Activated CD8-positive, alpha-beta memory T cell treated with anti-CD3 and anti-CD28 coated beads, Interleukin-2, amount 10 ng/mL, durations not matched to agents 7 days and 5 days (primary cell): ENCODE results near the gene THOP1. TPM values are rescaled to one million over a fixed set of nuclear protein-coding genes. Genes with fewer than 3 reads are reported as not detected.

Experiments used
- ATAC-seq: fragments of 150-1000 bp; cut with Tn5 transposase; one replicate; pipeline ENCODE4 v1.10.0; 2021; ENCODE audit warnings: moderate library complexity
- CTCF ChIA-PET: fragments of 350-600 bp; sonication (Branson Sonifier 250); formaldehyde crosslinking; loops from one replicate; lab custom pipeline; 2021; ENCODE audit warnings: antibody characterized with exemption; lab: Charles Lee
- DNase-seq: peaks from one replicate; pipeline ENCODE4 v3.0.0-alpha.2; 2020
- H3K27ac Mint-ChIP-seq: one replicate; pipeline ENCODE4 v1.8.0; 2021; ENCODE audit warnings: mild to moderate bottlenecking, mixed read lengths
- H3K27me3 Mint-ChIP-seq: one replicate; pipeline ENCODE4 v1.8.0; 2021; ENCODE audit warnings: mixed read lengths
- H3K36me3 Mint-ChIP-seq: one replicate; pipeline ENCODE4 v1.8.0; 2021; ENCODE audit warnings: mild to moderate bottlenecking, mixed read lengths
- H3K4me1 Mint-ChIP-seq: one replicate; pipeline ENCODE4 v1.8.0; 2021; ENCODE audit warnings: mixed read lengths
- H3K4me3 Mint-ChIP-seq: one replicate; pipeline ENCODE4 v1.8.0; 2021; ENCODE audit warnings: mild to moderate bottlenecking, moderate library complexity, mixed read lengths
- H3K9me3 Mint-ChIP-seq: one replicate; pipeline ENCODE4 v1.8.0; 2022; ENCODE audit warnings: low read depth, mixed read lengths
- total RNA-seq, 2 experiments: library from RNA; stranded (reverse); gene quantifications; one replicate each; pipeline ENCODE4 v1.2.3, GENCODE V29; 2021

Gene THOP1
- total RNA-seq, 2 experiments from 2014 or later, result 138 to 139 TPM

- H3K4me1 Mint-ChIP-seq, result peaks cover 8% of the 10 kb centered on the region
- H3K27ac Mint-ChIP-seq, result no peak overlapping the region
- DNase-seq, result no peak
- no peak overlapping the region for H3K4me3 Mint-ChIP-seq
- CTCF ChIA-PET, result interaction anchor here (1.1 kb wide), 1 partner anchor 108 kb away, joined by 3 read pairs; no protein-coding TSS in a partner anchor
- H3K36me3 Mint-ChIP-seq, result peaks cover 8% of the 10 kb centered on the region
- no peak for ATAC-seq
- H3K9me3 Mint-ChIP-seq, result no peaks in the 10 kb centered on the region
- H3K27me3 Mint-ChIP-seq, result no peaks in the 10 kb centered on the region
These were observed 28.8 kb upstream of the THOP1 start for GRCh38 chr19:2756477-2756876.

GRCh38 chr19:2756921-2757881 lies 28.1 kb upstream of the THOP1 start:
- CTCF ChIA-PET, result no interaction called here
- Mint-ChIP-seq H3K9me3 (no peaks in the 10 kb centered on the region), H3K27ac (no peak overlapping the region), H3K27me3 (no peaks in the 10 kb centered on the region), H3K4me3 (no peak overlapping the region), H3K36me3 (peaks cover 9% of the 10 kb centered on the region), H3K4me1 (peaks cover 8% of the 10 kb centered on the region)
- DNase-seq (no peak), ATAC-seq (no peak)

- peaks cover 8% of the 10 kb centered on the region for H3K4me1 Mint-ChIP-seq
- DNase-seq (no peak), ATAC-seq (no peak)
- H3K9me3 Mint-ChIP-seq, result no peaks in the 10 kb centered on the region
- no peak overlapping the region for H3K4me3 Mint-ChIP-seq
- peaks cover 10% of the 10 kb centered on the region for H3K36me3 Mint-ChIP-seq
- CTCF ChIA-PET, result interaction anchor here (0.7 to 1.4 kb wide), 2 partner anchors 10 to 19 kb away, joined by 3 to 6 read pairs; no protein-coding TSS in a partner anchor
- H3K27me3 Mint-ChIP-seq, result no peaks in the 10 kb centered on the region
- no peak overlapping the region for H3K27ac Mint-ChIP-seq
These were observed 26.5 kb upstream of the THOP1 start for GRCh38 chr19:2758601-2759313.

GRCh38 chr19:2759362-2759761 lies 25.9 kb upstream of the THOP1 start:
- Mint-ChIP-seq H3K9me3 (no peaks in the 10 kb centered on the region), H3K27ac (no peak overlapping the region), H3K27me3 (no peaks in the 10 kb centered on the region), H3K36me3 (peaks cover 10% of the 10 kb centered on the region), H3K4me3 (no peak overlapping the region), H3K4me1 (peaks cover 8% of the 10 kb centered on the region)
- CTCF ChIA-PET, result interaction anchor here (0.7 to 1.4 kb wide), 2 partner anchors 10 to 18 kb away, joined by 3 to 6 read pairs; no protein-coding TSS in a partner anchor
- ATAC-seq, result no peak
- DNase-seq, result no peak

GRCh38 chr19:2759965-2760364 lies 25.3 kb upstream of the THOP1 start:
- Mint-ChIP-seq H3K36me3 (peaks cover 10% of the 10 kb centered on the region), H3K27ac (no peak overlapping the region), H3K9me3 (no peaks in the 10 kb centered on the region), H3K4me1 (peaks cover 8% of the 10 kb centered on the region), H3K4me3 (no peak overlapping the region), H3K27me3 (no peaks in the 10 kb centered on the region)
- no peak for ATAC-seq
- no peak for DNase-seq
- CTCF ChIA-PET, result interaction anchor here (1.4 kb wide), 1 partner anchor 11 kb away, joined by 6 read pairs; no protein-coding TSS in a partner anchor

- DNase-seq, result no peak
- no peak for ATAC-seq
- Mint-ChIP-seq H3K4me3 (no peak overlapping the region), H3K27ac (no peak overlapping the region), H3K36me3 (peaks cover 14% of the 10 kb centered on the region), H3K9me3 (no peaks in the 10 kb centered on the region), H3K27me3 (no peaks in the 10 kb centered on the region), H3K4me1 (peaks cover 8% of the 10 kb centered on the region)
- CTCF ChIA-PET, result no interaction called here
These were observed 24.0 kb upstream of the THOP1 start for GRCh38 chr19:2761309-2761677.

GRCh38 chr19:2761876-2762782 lies 23.2 kb upstream of the THOP1 start:
- CTCF ChIA-PET, result no interaction called here

GRCh38 chr19:2762783-2763496 lies 22.4 kb upstream of the THOP1 start:
- CTCF ChIA-PET, result no interaction called here
- no peak for ATAC-seq
- Mint-ChIP-seq H3K27me3 (no peaks in the 10 kb centered on the region), H3K36me3 (peaks cover 14% of the 10 kb centered on the region), H3K9me3 (no peaks in the 10 kb centered on the region), H3K27ac (no peak overlapping the region), H3K4me1 (peaks cover 8% of the 10 kb centered on the region), H3K4me3 (no peak overlapping the region)
- no peak for DNase-seq

More at GRCh38 chr19:2761876-2762782, 23.2 kb upstream of the THOP1 start:
- Mint-ChIP-seq H3K27me3 (no peaks in the 10 kb centered on the region), H3K27ac (no peak overlapping the region), H3K4me3 (no peak overlapping the region), H3K4me1 (peaks cover 8% of the 10 kb centered on the region), H3K36me3 (peaks cover 14% of the 10 kb centered on the region), H3K9me3 (no peaks in the 10 kb centered on the region)
- ATAC-seq (no peak), DNase-seq (no peak)

- Mint-ChIP-seq H3K9me3 (no peaks in the 10 kb centered on the region), H3K27me3 (no peaks in the 10 kb centered on the region), H3K4me3 (no peak overlapping the region), H3K4me1 (peaks cover 8% of the 10 kb centered on the region), H3K27ac (no peak overlapping the region), H3K36me3 (peaks cover 11% of the 10 kb centered on the region)
- CTCF ChIA-PET, result no interaction called here
- DNase-seq (no peak), ATAC-seq (no peak)
These were observed 21.6 kb upstream of the THOP1 start for GRCh38 chr19:2763687-2764086.

- no peaks in the 10 kb centered on the region for H3K27me3 Mint-ChIP-seq
- CTCF ChIA-PET, result interaction anchor here (1.5 to 2.1 kb wide), 2 partner anchors 18 to 117 kb away, joined by 3 to 7 read pairs; partner anchors contain the start of gene SGTA
- no peak overlapping the region for H3K4me3 Mint-ChIP-seq
- H3K4me1 Mint-ChIP-seq, result peaks cover 1% of the 10 kb centered on the region
- DNase-seq (no peak), ATAC-seq (no peak)
- H3K9me3 Mint-ChIP-seq, result no peaks in the 10 kb centered on the region
- H3K36me3 Mint-ChIP-seq, result peaks cover 7% of the 10 kb centered on the region
- H3K27ac Mint-ChIP-seq, result no peak overlapping the region
These were observed 20.4 kb upstream of the THOP1 start for GRCh38 chr19:2764945-2765344.

- no peaks in the 10 kb centered on the region for H3K9me3 Mint-ChIP-seq
- ATAC-seq, result no peak
- no peak overlapping the region for H3K27ac Mint-ChIP-seq
- H3K36me3 Mint-ChIP-seq, result peaks cover 6% of the 10 kb centered on the region
- no peak for DNase-seq
- H3K4me3 Mint-ChIP-seq, result no peak overlapping the region
- H3K27me3 Mint-ChIP-seq, result no peaks in the 10 kb centered on the region
- H3K4me1 Mint-ChIP-seq, result no peaks in the 10 kb centered on the region
- CTCF ChIA-PET, result interaction anchor here (1.5 to 2.1 kb wide), 2 partner anchors 18 to 117 kb away, joined by 3 to 7 read pairs; partner anchors contain the start of gene SGTA
These were observed 19.9 kb upstream of the THOP1 start for GRCh38 chr19:2765376-2765775.
